GM10266 (cell line): ENCODE measurements around the gene ADORA2B.

ENCODE experiments used
- DNase-seq: peaks from one replicate; pipeline ENCODE4 v3.0.0; 2012; ENCODE audit errors: extremely low spot score
- CTCF ChIP-seq: IDR thresholded peaks from 2 replicates; pipeline ENCODE4 v1.5.1; 2012; ENCODE audit warnings: mild to moderate bottlenecking, low read depth; ENCODE audit not compliant: control insufficient read depth, insufficient read depth; ENCODE audit errors: missing control alignments

Gene ADORA2B

GRCh38 chr17:15947271-15947670 is 2.3 kb downstream of the ADORA2B start:
- no peak for TF ChIP-seq CTCF
- DNase-seq, result peak; percentile 43

GRCh38 chr17:15947976-15948752 is 3.2 kb downstream of the ADORA2B start:
- no peak for TF ChIP-seq CTCF
- DNase-seq, result no peak

- no peak for TF ChIP-seq CTCF
- no peak for DNase-seq
These were observed 6.6 kb downstream of the ADORA2B start for GRCh38 chr17:15951368-15952047.

GRCh38 chr17:15952048-15952532 is 7.2 kb downstream of the ADORA2B start:
- DNase-seq, result no peak
- no peak for TF ChIP-seq CTCF

- no peak for DNase-seq
- no peak for TF ChIP-seq CTCF
These were observed 8.2 kb downstream of the ADORA2B start for GRCh38 chr17:15952916-15953790.

GRCh38 chr17:15954222-15954621 is 9.3 kb downstream of the ADORA2B start:
- no peak for DNase-seq
- no peak for TF ChIP-seq CTCF
